ENCODE data around the gene CCND2.

The CCND2 gene

GRCh38 chr12:4293299-4293965, 19.9 kb downstream of the CCND2 start:
- no peak for DNase-seq

- no peak for DNase-seq
These were observed 20.5 kb downstream of the CCND2 start for GRCh38 chr12:4293966-4294505.

GRCh38 chr12:4296751-4297150, 23.2 kb downstream of the CCND2 start:
- DNase-seq = no peak

GRCh38 chr12:4297617-4298016, 24.1 kb downstream of the CCND2 start:
- DNase-seq = no peak

- DNase-seq = no peak
These were observed 27.3 kb downstream of the CCND2 start for GRCh38 chr12:4300883-4301282.

- DNase-seq = no peak
These were observed 28.5 kb downstream of the CCND2 start for GRCh38 chr12:4301932-4302501.

- DNase-seq = no peak
These were observed 29.3 kb downstream of the CCND2 start for GRCh38 chr12:4302881-4303280.

GRCh38 chr12:4303750-4304149, 30.2 kb downstream of the CCND2 start:
- no peak for DNase-seq

GRCh38 chr12:4307593-4308333, 34.2 kb downstream of the CCND2 start:
- peak; percentile 58 for DNase-seq

- no peak for DNase-seq
These were observed 34.9 kb downstream of the CCND2 start for GRCh38 chr12:4308334-4308950.

GRCh38 chr12:4311776-4312175, 38.2 kb downstream of the CCND2 start:
- no peak for DNase-seq

- DNase-seq = no peak
These were observed 38.7 kb downstream of the CCND2 start for GRCh38 chr12:4312251-4312650.

- DNase-seq = no peak
These were observed 46.9 kb downstream of the CCND2 start for GRCh38 chr12:4320497-4320852.

GRCh38 chr12:4320853-4321701, 47.5 kb downstream of the CCND2 start, which contains the start of gene TIGAR:
Gene TIGAR, plus strand, starts transcription at chr12:4321213. Its CDS starts 59 bp downstream, at chr12:4321272.
- DNase-seq = peak; percentile 84

GRCh38 chr12:4322726-4323125, 49.2 kb downstream of the CCND2 start:
- no peak for DNase-seq
